Measurements from ENCODE around the gene KRT79. TPM values are rescaled to one million over a fixed set of nuclear protein-coding genes. Genes with fewer than 3 reads are reported as not detected.
A peak's percentile ranks its signal among the peaks of the same experiment; 100 is the strongest.

Gene KRT79
- total and polyA plus RNA-seq, 9 of the 15 experiments (the other 6 are each of a cell fraction or from before 2014, with no cell fraction given), result 0.03 to 2.3 (median 0.23) TPM; not detected in 2

GRCh38 chr12:52789637-52790426 lies 44.3 kb downstream of the KRT79 start (continued):
- no peak for TF ChIP-seq HSF4 (CRISPR knock-in tag; IDR thresholded peaks at IDR 0.05; ENCODE audit: borderline replicate concordance)
- TF ChIP-seq ZBTB33 (CRISPR knock-in tag; IDR thresholded peaks at IDR 0.05), result no peak
- TF ChIP-seq SREBF2 (CRISPR knock-in tag; IDR thresholded peaks at IDR 0.05), result no peak
- no peak for TF ChIP-seq RBM39 (optimal IDR thresholded peaks at IDR 0.05; ENCODE audit: low read depth, low read length)
- peak; percentile 66 for TF ChIP-seq ZNF263 (CRISPR knock-in tag; IDR thresholded peaks at IDR 0.05; ENCODE audit: borderline replicate concordance)
- TF ChIP-seq NELFE (IDR thresholded peaks at IDR 0.05; ENCODE audit: insufficient read depth, insufficient read length), result no peak
- TF ChIP-seq ELF2 (CRISPR knock-in tag; IDR thresholded peaks at IDR 0.05), result no peak
- no peak for TF ChIP-seq MECOM (CRISPR knock-in tag; IDR thresholded peaks at IDR 0.05)
- no peak for TF ChIP-seq KAT8 (IDR thresholded peaks at IDR 0.05; ENCODE audit: low read depth)
- no peak for TF ChIP-seq ZNF609 (CRISPR knock-in tag; IDR thresholded peaks at IDR 0.05; ENCODE audit: borderline replicate concordance)
- no peak for TF ChIP-seq ZNF445 (CRISPR knock-in tag; IDR thresholded peaks at IDR 0.05; ENCODE audit: low read depth)
- no peak for TF ChIP-seq ZNF212 (CRISPR knock-in tag; IDR thresholded peaks at IDR 0.05)
- TF ChIP-seq ZEB2 (IDR thresholded peaks at IDR 0.05), result peak; percentile 23; the same call in 1 of the 2 replicates
- TF ChIP-seq DEAF1 (CRISPR knock-in tag; IDR thresholded peaks at IDR 0.05), result no peak
- no peak for TF ChIP-seq STAT5B (CRISPR knock-in tag; IDR thresholded peaks at IDR 0.05)
- TF ChIP-seq ZNF140 (CRISPR knock-in tag; IDR thresholded peaks at IDR 0.05), result no peak
- no peak for TF ChIP-seq ZNF764 (CRISPR knock-in tag; IDR thresholded peaks at IDR 0.05; ENCODE audit: low read depth)

All from K562 (cell line).